ENCODE data around the gene RIPK1.

- no peak for TF ChIP-seq POLR2A (IDR thresholded peaks at IDR 0.05)
- TF ChIP-seq CTCF (IDR thresholded peaks at IDR 0.05), result no peak
These were observed 20.2 kb downstream of the RIPK1 start for GRCh38 chr6:3088446-3088845.
